AG08396 (cell line): Measurements from ENCODE around the gene UBR4.

ENCODE experiments used
- DNase-seq: peaks from one replicate; pipeline ENCODE4 v3.0.0; 2012; ENCODE audit warnings: low spot score, mixed read lengths

The UBR4 gene

DNA sequence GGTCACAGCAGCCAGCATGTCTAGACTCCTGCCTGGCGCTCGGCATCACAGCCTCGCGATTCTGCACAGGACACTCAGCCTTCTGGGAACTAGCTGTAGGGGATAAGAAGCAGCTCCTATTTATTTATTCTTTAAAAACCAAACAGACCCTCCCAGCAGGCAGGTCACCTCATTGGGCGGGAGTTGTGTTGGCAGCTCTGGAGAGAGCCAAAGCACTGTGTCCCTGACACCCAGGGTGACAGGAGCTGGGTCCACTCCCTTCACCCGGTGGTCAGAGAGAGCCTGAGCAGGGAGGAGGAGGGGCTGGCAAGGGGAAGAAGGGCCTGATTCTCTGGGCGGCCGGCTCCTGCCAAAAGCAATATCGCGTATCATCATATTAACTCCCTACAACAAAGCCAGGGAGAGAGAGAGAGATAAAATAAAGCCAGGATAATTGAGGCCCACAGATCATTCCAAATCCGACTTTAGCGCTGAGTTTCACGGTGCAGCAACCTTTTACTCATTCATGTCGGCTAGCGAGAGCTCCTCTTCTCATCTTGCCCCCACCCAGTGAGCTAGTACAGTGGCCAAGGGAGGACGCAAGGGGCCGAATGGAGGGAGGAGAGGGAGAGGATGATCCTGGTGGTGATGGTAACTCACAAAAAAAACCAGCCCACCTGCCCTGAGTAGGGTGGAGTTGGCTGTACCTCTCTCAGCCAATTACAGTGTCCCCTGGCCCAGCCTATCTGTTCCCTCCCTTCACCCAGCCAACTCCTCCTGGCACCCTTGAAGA lies 173.8 kb downstream of the UBR4 start:
- DNase-seq = no peak

DNA sequence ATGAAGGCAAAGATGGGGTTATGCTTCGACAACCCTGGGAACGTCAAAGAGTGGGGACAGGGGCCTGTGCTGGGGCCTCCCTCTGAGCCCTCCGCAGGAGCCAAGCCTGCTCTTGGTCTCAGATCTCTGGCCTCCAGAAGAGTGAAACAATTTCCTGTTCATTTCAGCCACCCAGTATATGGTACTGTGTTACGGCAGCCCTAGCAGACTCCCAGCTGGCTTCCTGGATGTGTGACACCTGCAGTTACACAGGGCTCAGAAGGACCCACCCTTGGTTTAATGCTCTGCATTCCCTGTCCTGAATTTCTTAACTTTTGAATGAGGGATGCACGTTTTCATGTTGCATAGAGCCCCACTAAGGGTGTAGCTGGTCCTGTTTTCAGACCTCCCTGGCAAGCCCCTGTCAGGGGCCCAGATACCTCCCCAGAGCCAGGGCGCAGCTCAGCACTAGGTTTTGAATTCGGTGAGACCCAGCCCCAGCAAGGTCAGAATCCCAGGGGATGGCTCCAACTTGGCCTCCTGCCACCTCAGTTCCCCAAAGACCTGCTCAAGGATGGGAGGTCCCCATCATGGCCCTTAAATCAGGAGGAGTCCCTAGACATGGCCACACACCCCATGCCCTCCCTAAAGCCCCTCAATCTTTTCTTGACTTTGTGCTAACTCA lies 174.6 kb downstream of the UBR4 start:
- DNase-seq = no peak

DNA sequence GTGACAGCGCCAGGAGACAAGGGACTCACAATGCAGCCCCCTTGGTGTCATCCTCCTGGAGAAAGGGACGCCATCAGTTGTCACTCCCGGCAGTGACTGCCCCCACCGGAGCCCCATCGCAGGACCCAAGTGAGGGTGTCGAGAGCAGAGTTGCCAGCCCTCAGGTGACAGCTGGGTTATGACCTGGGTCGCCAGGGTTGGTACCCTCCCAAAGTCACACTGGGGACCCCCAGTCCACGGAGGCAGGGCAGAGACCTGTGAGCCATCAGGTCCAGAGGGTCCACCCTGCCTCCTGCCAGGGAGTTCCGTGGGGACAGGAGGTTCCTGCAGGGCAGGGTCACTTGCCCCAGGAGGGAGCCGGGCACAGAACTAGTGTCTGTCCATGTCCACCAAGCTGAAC lies 175.3 kb downstream of the UBR4 start:
- no peak for DNase-seq

DNA sequence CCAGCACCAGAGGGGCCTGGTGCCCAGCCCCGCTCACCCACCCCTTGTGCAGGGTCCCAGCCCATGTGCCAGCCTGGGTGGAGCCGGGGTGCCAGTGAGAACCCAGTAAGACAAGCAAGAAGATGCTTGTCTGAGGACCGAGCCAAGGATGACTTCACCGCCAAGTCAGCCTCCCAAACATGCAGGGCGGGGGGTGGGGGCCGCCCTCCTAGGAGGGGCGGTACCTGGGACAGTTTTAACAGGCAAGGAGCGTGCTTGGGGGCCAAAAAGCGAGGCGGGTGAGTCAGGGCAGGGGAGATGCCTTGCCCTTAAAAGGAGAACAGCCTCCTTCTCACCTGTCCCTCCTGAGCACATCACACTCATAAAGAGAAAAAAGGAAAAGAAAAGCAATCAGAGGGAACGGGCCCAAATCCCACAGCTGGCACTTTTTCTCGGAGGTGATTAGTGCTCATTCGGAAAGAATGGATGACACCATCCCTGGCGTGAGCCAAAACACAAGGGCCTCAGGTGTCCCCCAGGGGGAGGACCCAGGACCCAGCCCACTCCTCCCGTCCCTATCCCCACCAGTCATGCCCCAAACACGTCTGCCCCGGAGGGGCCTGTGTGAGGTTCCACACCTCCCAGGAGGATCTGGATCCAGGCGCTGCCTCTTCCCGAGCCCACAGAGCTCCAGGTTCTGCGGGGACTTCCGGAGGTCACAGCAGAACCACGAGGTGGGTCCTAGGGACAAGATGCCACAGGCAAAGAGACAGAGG lies 176.0 kb downstream of the UBR4 start:
- DNase-seq = peak; percentile 73

DNA sequence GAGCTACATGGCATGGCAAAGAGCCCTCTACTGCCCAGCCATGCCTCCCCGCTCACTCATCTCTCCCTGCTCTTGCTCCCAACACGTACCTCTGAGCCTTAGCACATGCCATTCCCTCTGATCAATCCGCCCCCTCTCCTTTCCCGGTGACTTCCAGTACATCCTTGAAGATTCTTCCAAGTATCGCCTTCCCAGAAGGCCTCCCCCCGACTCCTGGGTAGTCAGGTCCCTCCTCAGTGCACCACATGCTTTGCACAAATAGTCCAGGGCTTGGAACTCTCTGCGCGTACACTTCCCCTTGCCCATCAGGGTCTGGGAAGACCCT lies 176.6 kb downstream of the UBR4 start:
- no peak for DNase-seq

DNA sequence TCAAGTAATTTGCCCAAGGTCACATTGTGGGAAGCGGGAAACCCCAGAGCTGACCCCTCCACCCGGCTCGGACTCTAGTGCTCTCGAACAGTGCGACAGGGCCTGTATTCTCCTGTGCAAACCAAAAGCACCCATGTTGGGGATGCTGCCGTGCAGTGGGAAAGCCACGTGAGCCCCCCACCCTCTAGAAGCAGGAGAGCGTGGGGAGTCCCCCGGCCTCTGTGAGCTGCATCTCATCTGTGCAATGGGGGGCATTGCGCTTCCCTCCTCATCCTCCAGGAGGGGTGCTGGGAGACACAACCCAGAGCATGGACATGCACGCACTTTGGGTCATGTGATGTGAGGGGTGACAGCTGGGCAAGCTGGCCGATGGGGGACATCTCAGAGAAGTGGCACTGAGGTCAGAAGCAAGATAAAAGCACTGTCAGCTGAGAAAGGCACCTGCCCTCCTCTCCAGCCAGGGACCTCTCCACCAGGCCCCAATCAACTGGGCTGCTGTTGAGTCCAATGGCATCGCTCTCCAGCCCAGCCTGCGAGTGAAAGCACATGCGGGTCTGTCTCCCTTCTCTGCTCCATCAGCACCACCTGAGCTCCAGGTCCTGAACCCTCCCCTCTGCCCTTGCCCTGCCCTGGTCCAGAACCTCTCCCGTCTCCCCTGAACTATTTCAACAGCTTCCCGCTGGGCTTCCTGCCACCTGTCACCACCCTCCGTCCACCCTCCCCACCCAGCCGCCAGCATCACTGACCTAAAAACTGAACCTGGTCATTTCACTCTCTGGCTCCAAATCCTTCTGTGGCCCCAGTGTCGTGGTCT lies 177.2 kb downstream of the UBR4 start:
- DNase-seq = no peak

DNA sequence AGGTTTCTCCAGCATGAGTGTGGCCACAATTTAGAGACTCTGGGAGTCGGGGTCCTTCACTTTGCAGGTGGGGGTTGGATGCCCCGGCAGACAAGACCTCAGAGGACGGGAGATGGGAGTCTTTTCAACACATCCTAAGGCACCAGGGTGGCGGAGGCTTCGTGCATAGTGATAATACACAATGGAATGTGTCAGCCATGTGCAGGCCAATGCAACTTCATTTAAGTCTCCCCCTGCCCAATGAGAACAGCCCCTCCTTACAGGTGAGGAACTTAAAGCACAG lies 177.7 kb downstream of the UBR4 start:
- DNase-seq = no peak

DNA sequence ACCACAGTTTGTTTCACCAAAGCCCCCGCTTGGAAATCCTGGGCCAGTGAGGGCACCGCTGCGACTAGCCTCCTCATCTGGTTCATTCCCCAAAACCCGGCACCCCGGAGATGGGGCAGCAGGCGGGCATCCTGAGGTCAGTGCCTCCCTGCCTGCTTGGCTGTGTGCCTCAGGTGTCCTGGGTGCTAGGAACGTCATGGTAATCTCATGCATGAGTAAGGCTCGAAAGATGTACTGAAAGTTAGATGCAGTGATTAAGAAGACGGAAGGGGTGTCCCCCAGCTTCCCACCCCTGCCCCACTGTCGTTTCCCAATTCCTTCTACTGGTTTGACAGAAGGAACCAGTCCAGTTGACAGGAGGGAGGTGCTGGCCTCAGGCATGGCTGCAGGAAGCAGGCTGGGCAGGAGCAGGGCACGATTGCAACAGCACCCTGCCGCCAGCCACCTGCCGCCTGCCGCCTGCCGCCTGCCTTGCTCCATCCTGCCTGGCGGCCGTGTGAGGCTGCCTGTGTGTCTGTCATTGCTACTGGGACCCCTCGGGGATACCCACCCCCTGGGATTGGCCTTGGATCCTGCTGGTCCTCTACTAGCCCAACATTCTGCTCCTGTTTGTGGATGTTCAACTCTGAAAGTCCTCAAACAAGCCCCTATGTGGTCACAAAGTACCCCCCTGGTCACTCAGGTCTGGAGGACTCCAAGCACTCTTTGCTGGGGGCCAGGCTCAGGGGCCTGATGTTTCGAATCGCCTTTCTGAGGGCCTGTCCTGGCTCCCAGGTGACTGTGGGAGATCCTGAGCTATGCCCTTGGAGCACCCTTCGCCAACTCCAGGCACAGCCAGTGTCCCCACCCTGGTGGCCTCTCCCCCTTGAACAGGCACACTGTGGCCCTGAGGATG lies 180.6 kb downstream of the UBR4 start:
- DNase-seq = no peak

DNA sequence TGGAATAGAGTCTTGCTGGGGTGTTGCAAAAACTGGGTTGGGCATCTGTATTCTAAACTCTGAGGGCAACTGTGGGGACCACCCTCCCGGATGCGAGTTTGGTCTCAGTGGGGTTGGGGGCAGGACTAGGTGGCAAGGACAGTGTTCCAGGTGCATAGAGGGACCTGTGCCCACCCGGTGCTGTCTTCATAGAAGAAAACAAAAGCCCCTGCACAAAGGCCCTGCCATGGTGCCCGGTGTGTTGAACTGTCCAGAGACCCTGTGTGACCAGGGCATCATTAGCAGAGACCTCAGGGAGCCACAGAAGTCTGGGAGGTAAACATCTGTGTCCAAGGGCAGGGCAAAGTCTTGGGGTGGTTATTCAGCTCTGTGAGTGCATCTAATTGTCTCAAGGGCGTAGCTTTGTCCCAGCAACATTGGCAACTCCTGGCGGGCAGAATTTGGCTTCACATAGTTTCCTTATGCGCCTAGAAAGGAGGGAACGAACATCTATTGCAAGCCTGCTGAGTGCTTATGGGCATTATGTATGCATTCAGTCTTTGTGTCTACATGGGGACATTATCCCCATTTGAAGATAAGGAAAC lies 181.4 kb downstream of the UBR4 start:
- no peak for DNase-seq

DNA sequence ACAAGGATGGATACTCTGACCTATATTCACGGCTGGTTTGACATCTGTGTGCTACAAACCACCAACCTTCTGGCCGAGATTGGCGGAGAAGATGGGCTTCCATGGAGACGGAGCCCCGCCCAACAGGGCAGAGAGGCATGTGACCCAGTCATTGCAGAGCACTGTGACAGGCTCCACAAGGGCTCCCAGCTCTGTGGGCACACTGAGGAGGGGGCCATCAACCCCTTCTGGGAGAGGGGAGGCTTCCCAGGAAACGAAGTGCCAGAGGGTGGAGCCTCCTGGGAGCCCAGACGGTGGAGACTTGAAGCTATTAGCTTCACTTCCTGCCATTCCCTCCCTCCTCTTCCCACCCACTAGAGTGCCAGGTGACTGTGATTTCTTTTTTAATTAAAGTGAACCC lies 182.0 kb downstream of the UBR4 start:
- no peak for DNase-seq
